GM12873 (cell line): ENCODE measurements around the gene GRIN2A.

Experiments used
- TF ChIP-seq, protein P1 (sequence below): IDR thresholded peaks from 2 replicates; pipeline ENCODE4 v1.5.1; 2012; ENCODE audit warnings: low read depth, mild to moderate bottlenecking, moderate library complexity, low read length, control low read depth; ENCODE audit not compliant: insufficient read depth; ENCODE audit errors: missing control alignments

The GRIN2A gene

DNA sequence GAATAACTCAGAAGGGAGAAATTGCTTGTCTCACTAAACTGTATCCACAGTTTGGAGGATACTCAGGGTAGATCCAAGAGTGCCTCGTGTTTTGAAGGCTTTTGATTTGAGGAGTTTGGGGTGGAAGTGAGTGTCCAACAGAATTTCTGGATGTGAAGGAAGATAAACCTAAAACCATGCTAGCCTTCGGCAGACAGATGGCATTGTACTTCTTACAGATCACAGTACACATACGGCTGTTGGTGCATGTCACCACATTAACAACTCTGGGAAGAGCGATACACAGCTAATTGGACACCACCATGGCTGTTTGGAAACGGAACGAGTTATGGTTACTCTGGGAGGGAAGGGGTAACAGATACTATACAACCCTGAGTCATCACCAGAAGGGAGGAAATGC lies 420.4 kb downstream of the GRIN2A start:
- TF ChIP-seq, protein P1, sequence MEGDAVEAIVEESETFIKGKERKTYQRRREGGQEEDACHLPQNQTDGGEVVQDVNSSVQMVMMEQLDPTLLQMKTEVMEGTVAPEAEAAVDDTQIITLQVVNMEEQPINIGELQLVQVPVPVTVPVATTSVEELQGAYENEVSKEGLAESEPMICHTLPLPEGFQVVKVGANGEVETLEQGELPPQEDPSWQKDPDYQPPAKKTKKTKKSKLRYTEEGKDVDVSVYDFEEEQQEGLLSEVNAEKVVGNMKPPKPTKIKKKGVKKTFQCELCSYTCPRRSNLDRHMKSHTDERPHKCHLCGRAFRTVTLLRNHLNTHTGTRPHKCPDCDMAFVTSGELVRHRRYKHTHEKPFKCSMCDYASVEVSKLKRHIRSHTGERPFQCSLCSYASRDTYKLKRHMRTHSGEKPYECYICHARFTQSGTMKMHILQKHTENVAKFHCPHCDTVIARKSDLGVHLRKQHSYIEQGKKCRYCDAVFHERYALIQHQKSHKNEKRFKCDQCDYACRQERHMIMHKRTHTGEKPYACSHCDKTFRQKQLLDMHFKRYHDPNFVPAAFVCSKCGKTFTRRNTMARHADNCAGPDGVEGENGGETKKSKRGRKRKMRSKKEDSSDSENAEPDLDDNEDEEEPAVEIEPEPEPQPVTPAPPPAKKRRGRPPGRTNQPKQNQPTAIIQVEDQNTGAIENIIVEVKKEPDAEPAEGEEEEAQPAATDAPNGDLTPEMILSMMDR = no peak

DNA sequence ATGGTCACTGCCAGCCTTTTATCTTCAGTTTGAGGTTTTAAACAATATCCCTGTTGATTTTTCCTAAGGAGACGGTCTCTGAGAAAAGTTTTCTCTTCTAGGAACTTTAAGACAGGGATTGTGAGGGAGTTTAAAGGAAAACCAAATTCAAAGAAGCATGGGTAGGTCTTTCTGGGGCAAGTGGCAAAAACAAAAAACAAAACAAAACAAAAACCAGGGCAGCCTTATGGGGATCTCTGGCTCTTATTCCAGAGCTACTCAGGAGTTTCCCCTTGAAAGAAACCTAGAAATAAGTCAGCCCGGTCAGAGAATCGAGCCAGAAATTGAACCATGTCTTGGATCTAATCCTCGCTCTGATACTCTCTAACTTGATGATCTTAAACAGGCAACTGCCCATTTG lies 424.5 kb downstream of the GRIN2A start:
- TF ChIP-seq, protein P1 = no peak

DNA sequence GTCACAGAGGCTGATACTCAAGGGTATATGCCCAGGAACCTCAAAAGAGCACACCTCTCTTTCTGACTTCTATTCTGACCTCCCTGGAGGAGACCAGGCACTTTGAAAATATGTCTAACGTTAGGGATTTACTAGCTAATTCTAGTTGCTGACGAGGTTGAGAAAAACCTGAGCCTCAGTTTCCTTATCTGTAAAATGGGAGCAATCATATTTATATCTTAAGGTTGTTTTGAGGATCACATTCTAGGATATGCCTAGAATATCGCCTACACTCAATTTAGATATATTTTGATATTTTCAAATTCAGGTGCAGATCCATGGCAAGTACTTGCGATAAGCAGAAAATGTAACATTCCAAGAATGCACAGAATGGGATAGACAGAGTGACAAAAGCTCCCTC lies 425.8 kb downstream of the GRIN2A start:
- TF ChIP-seq, protein P1 = no peak

DNA sequence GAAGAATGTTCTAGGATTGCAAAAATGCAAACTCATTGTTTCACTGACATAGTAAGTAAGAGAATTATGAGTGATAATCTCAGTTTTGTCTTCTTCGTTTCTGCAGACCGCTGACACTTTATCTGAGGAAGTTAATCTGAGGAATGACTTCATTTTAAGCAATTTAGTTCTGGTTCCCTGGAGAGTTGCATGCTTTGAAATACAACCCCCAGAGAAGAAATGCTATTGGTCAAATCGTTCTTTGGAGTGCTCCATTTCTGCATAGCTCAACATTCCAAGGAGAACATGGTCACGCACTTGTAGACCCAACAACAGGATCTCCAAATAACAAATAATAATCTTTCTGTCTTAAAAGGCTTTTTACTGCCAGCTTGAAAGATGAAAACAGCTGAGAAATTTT lies 427.1 kb downstream of the GRIN2A start:
- TF ChIP-seq, protein P1 = no peak

DNA sequence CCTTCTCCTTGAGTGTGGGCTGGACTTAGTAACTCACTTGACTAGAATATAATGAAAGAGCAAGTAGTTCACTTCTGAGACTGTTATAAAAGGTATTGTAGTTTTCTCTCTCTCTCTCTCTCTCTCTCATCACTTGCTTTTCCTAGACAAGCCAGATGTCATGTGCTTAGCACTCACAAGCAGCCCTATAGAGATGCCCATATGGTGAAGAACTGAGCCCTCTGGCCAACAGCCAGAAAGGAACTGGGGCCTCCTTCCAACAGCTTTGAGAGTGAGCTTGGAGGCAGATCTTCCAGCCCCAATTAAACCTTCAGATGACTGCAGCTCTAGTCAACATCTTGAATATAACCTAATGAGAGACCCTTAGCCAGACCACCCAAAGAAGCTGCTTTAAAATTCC lies 440.5 kb downstream of the GRIN2A start:
- TF ChIP-seq, protein P1 = no peak

DNA sequence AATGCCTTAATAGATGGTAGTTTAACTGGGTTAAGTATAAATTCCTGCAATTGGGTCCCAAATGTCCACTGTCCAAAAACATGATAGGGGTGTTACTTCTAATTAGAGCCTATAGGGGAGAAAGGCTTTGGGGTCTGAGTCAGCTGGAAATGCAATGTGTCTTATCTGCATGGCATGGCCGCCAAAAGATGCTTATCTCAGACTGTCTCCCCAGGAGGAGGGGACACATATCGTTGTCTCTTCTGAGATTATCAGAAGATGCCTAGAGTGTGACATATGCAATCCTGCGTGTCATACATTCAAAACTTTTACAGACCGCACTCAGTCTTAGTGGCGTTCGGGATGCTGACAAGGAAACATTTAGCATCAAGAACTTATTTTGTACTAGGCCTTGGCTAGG lies 442.9 kb downstream of the GRIN2A start:
- TF ChIP-seq, protein P1 = no peak

DNA sequence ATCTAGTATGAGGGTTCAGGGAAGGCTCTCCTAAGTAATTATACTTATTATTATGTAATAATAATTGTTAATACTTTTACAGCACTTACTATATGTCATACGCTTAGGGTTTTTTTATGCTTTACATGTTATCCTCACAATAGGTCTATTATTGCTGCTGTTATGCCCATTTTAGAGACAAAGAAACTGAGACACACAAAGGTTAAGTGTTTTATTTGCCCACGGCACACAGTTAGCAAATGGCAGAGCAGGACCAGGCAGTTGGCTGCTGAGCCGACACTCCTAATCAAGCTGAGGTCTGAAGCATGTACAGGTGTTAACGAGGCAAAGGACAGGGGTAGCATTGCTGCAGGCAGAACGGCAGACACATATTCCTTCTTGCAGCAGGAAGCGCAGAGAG lies 443.5 kb downstream of the GRIN2A start:
- TF ChIP-seq, protein P1 = no peak
